H54 (cell line): Measurements from ENCODE around the gene C18orf32.
A peak's percentile ranks its signal among the peaks of the same experiment; 100 is the strongest.
"Not testable (repeated sequence)": the region's sequence is repeated elsewhere in the genome, so short reads cannot be mapped to it uniquely, and the experiment has no call there.

Source experiments
- DNase-seq: peaks from one replicate; pipeline ENCODE4 v3.0.0; 2011; ENCODE audit warnings: low spot score, mixed read lengths; ENCODE audit not compliant: insufficient read length
- FAIRE-seq: peaks from 3 replicates; lab custom pipeline; 2011; peaks lifted over from hg19 to GRCh38; lab: Jason Lieb, UNC
- POLR2A ChIP-seq: IDR thresholded peaks from 2 replicates; pipeline ENCODE4 v1.6.1; 2011; ENCODE audit warnings: low read depth, mild to moderate bottlenecking, low read length

The C18orf32 gene

DNA sequence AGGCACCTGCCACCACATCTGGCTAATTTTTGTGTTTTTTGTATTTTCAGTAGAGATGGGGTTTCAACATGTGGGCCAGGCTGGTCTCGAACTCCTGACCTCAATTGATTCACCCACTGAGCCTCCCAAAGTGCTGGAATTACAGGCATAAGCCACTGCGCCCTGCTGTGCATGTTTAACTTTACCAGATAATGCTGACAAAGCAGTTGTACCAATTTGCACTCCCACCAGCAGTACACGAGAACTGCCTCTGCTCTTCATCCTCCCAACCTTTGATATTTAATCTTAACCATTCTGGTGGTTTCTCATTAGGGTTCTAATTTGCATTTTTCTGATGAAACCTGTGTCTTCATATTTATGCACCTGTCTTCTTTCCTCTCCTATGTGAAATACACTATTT, 14.6 kb downstream of the C18orf32 start:
- FAIRE-seq (no peak), DNase-seq (no peak)

DNA sequence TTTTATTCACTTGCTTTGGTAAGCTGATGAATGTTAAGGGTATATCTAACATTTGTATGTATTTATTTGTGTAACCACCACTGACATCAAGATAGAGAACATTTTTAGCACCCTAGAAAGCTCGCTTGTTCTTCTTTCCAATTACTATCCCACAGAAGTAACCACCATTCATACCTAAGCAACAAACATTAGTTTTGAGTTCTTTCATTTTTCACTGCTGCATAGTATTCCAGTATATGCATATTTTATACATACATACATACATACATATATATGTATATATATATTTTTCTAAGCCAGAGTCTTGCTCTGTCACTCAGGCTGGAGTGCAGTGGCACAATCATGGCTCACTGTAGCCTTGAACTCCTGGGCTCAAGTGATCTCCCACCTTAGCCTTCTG, 15.5 kb downstream of the C18orf32 start:
- TF ChIP-seq POLR2A = no peak
- DNase-seq = no peak
- FAIRE-seq = no peak

More for the DNA sequence above, 14.6 kb downstream of the C18orf32 start:
- no peak for TF ChIP-seq POLR2A

DNA sequence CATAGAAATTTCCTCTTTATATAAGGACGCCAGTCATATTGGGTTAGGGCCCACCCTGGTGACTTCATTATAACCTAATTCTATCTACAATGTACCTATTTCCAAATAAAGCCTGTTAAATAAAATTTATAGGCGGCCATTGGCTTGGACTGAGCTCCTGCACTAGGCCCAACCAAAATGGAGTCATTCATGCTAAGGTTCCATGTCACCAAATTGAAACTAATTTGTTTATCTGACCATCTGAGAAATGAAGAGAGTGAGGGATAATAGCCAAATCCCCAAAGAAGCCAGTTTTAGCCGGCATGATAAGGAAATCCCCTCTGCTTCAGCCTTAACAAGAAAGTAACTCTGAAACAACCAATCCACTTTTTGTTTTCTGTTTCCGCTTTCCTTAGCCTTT, 19.4 kb downstream of the C18orf32 start:
- no peak for DNase-seq
- no peak for TF ChIP-seq POLR2A
- FAIRE-seq = no peak

DNA sequence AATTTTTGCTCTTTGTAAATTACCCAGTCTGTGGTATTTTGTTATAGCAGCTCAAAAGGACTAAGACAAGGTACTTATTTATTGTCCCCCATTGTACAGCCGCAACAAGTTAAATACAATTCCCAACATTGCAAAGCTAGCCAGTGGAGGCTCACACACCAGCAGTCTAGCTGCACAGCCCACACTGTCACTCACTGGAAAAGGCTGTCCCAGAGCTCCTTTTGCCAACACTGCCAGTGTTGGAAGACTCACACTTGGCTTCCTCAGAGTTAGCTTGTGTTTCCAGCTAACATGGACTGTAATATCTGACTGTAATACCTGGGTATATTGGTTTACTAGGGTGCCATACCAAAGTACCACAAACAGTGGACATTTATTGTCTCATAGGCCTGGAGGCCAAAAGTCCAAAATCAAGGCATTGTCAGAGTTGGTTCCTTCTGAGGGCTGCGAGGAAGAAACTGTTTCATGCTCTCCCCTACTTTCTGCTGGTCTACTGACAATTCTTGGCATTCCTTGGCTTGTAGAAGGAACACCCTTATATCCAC, 19.9 kb downstream of the C18orf32 start:
- DNase-seq = no peak
- TF ChIP-seq POLR2A = no peak
- FAIRE-seq = no peak

DNA sequence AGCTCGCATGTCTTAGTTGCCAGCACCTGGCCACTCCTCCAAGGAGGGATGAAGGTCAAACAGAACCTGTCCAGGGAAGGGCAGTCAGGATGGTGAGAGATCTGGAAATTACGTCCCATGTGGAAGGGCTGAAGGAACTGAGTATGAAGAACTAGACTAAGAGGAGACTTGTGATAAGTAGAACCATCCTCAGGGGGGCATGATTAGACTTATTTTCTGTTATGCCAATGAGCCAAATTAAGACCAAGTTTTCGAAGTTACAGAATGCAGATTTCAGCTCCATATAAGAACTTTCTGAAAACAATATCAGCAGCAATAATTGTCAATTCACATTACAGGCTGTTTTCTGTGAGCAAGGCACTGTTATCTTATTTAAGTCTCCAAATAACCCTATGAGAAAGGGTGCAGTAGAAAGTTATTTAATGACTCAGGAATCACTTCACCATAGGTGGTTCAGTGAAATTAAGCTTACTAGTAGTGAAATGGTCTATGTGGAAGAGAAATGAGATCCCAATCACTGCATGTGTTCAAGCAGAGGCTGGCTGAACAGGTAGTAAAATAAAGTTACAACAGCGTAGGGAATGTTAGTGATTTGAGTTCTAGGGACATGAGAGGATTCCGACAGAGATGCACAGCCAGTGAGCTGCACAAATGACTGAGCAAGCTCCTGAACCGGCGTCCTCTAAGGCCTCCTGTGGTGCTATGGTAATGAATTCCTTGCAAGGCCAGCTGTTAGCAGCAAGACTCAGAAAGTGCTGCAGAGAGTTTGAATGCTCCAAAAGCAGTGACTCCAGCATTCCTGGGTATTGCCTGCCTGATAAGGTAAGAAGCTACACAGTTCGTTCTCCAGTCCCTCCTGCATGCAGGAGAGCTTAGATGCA, 22.1 kb downstream of the C18orf32 start:
- no peak for TF ChIP-seq POLR2A
- DNase-seq = no peak
- no peak for FAIRE-seq

DNA sequence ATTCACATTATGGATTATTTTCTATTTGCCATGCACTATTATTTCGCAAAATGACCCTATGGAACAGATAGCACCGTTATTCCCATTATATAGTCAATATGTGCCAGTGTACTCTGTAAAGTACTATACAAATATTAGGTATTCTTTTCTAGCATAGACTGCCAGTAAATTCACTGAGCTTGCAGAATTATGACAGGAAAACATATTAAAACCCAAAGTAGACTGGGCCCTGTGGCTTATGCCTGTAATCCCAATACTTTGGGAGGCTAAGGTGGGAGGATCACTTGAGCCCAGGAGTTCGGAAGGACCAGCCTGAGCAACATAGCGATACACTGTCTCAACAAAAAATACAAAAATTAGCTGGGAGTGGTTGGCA, 25.4 kb downstream of the C18orf32 start:
- TF ChIP-seq POLR2A = no peak
- DNase-seq (no peak), FAIRE-seq (no peak)

DNA sequence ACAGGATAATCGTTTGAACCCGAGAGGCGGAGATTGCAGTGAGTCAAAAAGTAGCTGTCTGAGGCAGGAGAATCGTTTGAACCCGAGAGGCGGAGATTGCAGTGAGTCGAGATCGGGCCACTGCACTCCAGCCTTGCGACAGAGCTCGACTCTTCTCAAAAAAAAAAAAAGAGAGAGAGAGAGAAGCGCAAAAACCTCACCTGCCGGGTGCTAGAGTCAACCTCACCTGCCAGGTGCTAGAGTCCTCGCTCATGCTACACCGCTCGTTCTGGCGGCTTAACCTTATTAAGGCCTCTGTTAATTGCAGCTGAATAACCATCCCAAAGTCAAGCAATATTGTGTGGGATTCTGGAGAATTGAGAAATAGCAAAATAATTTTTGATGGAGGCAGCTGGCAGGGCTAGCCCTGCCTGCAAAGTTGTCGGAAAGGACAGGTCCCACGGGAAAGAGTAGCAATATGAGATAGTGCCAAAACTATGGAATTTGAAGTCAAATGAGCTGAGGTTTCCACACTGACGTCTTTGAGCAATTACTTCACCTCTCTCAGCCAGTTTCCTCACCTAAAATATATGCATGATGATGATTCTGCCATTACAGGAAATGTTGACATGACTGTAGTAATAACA, 25.9 kb downstream of the C18orf32 start:
- FAIRE-seq (no peak), DNase-seq (no peak)
- no peak for TF ChIP-seq POLR2A

DNA sequence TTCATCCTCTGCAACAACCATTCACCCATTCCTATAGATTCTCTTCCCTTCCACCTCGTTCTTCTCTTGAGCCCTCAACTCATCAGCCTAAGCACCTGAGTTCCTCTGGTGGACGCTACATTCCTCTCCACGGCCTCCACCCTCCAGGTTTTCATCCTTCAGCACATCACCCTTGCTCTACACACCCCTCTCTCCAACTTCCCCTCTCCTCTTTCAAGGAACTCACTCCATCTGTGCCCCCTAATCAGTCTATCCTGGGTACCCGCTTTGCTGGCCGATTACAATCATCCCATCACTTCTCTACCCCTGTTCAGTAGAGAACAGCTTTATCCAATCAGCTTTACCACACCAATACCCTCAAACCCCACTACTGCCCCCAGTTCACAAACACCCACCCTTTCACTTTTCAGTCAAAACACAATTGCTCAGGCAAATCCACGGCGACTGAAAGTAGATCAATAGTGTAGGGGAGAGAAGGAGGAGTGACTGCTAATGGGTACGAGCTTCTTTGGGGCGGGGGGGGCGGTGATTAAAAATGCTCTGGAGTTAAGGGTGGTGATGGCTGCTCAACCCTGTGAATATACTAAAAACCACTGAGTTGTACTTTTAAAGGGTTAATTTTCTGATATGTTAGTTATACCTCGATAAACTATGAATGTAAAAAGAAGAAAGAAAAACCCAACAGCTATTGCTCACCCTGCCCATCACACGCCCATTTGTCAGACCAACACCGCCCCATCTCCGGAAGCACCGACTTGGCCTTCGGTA, 27.4 kb downstream of the C18orf32 start:
- 0 out of 2 replicates have a peak, but pooled peaks have one; percentile 17 for TF ChIP-seq POLR2A
- peak; percentile 23 for DNase-seq
- FAIRE-seq = no peak

DNA sequence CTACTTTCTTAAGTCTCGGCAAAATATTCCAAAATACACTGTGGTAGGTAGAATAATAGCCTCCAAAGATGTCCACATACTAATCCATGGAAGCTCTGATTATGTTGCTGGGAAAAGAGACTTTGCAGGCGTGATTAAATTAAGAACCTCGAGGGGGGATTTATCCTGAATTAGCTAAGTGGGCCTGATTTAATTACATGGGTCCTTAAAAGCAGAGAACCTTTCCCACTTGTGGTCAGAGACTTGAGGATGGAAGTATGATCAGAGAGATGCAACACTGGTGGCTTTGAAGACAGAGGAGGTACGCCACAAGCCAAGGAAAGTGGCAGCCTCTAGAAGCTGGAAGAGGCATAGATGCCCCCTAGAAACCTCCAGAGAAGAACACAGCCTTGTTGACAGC, 29.4 kb downstream of the C18orf32 start:
- DNase-seq (no peak), FAIRE-seq (no peak)
- TF ChIP-seq POLR2A = no peak

DNA sequence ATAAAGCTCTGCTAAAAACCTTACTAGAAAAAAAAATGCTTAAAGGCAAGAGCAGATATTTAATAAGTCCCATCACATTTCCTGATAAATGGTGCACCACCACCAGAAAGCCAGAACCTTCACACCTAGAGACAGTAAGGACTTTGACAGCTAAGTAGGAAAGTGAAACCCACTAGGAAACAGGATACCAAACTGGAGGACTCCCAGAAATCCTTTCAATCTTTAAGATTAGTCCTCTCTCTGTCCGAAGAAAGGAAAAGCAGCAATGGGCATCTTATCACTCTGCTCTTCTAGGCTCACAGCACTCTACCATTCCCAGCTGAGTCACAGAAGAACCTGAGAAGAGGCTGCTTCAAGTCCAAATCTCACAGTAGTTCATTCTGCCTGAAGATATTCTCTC, 30.2 kb downstream of the C18orf32 start:
- no peak for FAIRE-seq
- no peak for TF ChIP-seq POLR2A
- no peak for DNase-seq

DNA sequence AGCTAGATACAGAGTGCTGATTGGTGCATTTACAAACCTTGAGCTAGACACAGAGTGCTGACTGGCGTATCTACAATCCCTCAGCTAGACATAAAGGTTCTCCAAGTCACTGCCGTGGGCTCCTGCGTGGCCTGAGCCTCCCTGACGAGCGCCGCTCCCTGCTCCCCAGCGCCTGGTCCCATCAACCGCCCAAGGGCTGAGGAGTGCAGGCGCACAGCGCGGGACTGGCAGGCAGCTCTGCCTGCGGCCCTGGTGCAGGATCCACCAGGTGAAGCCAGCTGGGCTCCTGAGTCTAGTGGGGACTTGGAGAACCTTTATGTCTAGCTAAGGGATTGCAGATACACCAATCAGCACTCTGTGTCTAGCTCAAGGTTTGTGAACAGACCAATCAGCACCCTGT, 34.5 kb downstream of the C18orf32 start:
- FAIRE-seq, DNase-seq: not testable (repeated sequence)

DNA sequence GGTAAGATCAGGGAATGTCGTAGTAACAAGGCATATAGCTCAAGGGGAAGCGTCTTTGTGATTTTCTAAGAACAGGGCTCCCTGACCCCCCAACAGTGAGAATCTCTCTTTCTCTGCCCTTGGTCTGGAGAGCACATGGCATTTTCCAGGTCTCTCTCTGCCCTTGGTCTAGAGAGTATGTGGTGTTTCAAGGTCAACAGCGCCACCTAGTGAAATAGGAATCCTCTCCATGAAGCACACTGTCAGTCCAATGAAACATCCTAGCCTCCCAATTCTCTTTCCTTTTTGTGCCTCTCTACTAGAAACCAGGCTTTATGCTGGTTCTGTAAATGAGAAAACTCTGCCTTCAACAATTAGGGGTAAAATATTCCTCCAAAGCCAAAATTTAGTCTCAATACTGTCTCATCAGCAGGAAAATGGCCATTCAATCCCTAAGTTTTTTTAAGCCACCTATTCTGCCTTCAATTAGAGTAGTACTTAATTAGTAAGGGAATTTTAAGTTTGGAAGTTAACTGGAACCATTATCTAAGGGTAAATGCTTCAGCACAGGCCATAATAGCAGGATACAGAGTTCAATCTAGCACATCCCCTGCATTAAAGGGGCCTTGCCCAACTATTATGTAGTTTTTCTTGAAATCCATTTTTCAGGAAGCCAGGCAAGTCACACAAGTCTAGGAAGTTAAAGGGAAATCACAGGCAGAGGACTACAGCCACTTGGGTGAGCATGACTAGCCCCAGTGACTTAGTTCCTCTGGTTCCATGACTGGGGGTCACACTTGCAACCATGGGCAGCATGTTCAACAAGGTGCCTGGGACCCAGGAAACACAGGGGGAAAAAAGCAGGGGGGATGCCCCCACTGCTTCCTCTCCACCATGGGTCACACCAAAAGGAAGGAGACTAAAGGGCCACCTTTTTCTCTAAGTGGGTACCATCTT, 39.0 kb downstream of the C18orf32 start:
- TF ChIP-seq POLR2A = no peak
- no peak for DNase-seq
- peak; percentile 57 for FAIRE-seq

DNA sequence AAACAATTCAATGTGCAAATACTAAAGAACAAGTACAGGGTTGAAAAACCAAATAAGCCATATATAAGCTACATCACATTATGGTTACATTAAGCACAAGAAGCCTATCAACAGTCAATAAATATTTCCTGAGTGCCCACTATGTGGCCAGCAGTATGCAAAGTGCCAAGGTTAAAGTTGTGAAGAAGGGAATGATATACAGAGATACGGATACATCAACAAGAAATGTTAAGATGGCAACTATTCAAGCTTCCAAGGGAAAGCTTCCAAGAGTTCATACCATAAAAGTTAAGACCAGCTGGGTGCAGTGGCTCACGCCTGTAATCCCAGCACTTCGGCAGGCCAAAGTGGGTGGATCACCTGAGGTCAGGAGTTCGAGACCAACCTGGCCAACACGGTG, 40.6 kb downstream of the C18orf32 start:
- TF ChIP-seq POLR2A = no peak
- no peak for DNase-seq
- no peak for FAIRE-seq

DNA sequence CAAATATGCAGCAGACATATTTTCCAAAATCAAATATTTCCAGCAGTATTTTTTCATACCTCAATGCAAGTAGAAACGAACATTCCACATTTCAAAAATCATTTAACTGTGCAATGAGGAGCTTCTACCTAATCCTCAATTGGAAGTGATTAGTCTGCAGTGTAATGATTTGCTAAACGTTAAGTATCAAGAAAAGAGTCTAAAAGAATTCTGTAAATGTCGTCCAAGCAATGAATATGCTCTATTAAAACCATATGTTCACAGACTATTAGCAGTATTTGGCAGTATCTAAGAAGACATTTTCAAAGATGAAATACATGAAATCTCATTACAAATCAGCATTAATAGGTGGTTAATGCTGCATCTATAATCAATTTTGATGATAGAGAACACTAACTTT, 42.5 kb downstream of the C18orf32 start:
- DNase-seq (no peak), FAIRE-seq (no peak)

More for the DNA sequence above, 42.5 kb downstream of the C18orf32 start:
- no peak for TF ChIP-seq POLR2A
